Measurements from ENCODE around the gene CSAD. TPM values are rescaled to one million over a fixed set of nuclear protein-coding genes. Genes with fewer than 3 reads are reported as not detected.
A peak's percentile ranks its signal among the peaks of the same experiment; 100 is the strongest.

The CSAD gene
- total RNA-seq, 4 donors from 2014 or later, result 7.2 to 33.6 (median 19.2) TPM

GRCh38 chr12:53199700-53200099 lies 19.0 kb upstream of the CSAD start:
- no peak for DNase-seq (ENCODE audit: low spot score in 2 of 2)
- H3K4me3 ChIP-seq (ENCODE audit: low read depth, poor library complexity, severe bottlenecking), result no peak overlapping the region
- 90 to 96% methylated on average over 3 of the region's 3 CpGs for WGBS, 2 donors
- intact Hi-C loops (cut with DNase I; ENCODE audit: low total_unique reads), result loop anchor here (10.0 kb wide), 1 partner anchor 135 kb away; no protein-coding TSS in a partner anchor
- TF ChIP-seq POLR2A (IDR thresholded peaks at IDR 0.05) (no peak), CTCF (IDR thresholded peaks at IDR 0.05) (no peak)

- no peak overlapping the region for H3K4me3 ChIP-seq (ENCODE audit: low read depth, poor library complexity, severe bottlenecking)
- intact Hi-C loops (cut with DNase I; ENCODE audit: low total_unique reads), result loop anchor here (10.0 kb wide), 1 partner anchor 134 kb away; no protein-coding TSS in a partner anchor
- no peak for TF ChIP-seq CTCF (IDR thresholded peaks at IDR 0.05)
- no peak for TF ChIP-seq POLR2A (IDR thresholded peaks at IDR 0.05)
- WGBS, 2 donors, result 89 to 94% methylated on average over 5 of the region's 5 CpGs
- DNase-seq (ENCODE audit: low spot score in 2 of 2), result peak in 1 of 2 donors; percentile 82
Observed at GRCh38 chr12:53198486-53199110, 17.9 kb upstream of the CSAD start.

GRCh38 chr12:53197011-53197640 lies 16.4 kb upstream of the CSAD start:
- no peak for TF ChIP-seq POLR2A (IDR thresholded peaks at IDR 0.05)
- TF ChIP-seq CTCF (IDR thresholded peaks at IDR 0.05), result no peak
- intact Hi-C loops (cut with DNase I; ENCODE audit: low total_unique reads), result loop anchor here (10.0 kb wide), 1 partner anchor 132 kb away; no protein-coding TSS in a partner anchor
- peak in 1 of 2 donors; percentile 79 for DNase-seq (ENCODE audit: low spot score in 2 of 2)
- H3K4me3 ChIP-seq (ENCODE audit: low read depth, poor library complexity, severe bottlenecking), result no peak overlapping the region
- WGBS, 2 donors, result 80 to 88% methylated on average over 19 of the region's 19 CpGs

- no peak overlapping the region for H3K4me3 ChIP-seq (ENCODE audit: low read depth, poor library complexity, severe bottlenecking)
- DNase-seq (ENCODE audit: low spot score in 2 of 2), result peak in 1 of 2 donors; percentile 83
- 81 to 83% methylated on average over 14 of the region's 14 CpGs for WGBS, 2 donors
- intact Hi-C loops (cut with DNase I; ENCODE audit: low total_unique reads), result loop anchor here (10.0 kb wide), 1 partner anchor 132 kb away; no protein-coding TSS in a partner anchor
- TF ChIP-seq POLR2A (IDR thresholded peaks at IDR 0.05) (no peak), CTCF (IDR thresholded peaks at IDR 0.05) (no peak)
Observed at GRCh38 chr12:53196486-53196885, 15.8 kb upstream of the CSAD start.

GRCh38 chr12:53195516-53196420 lies 15.0 kb upstream of the CSAD start:
- 88 to 91% methylated on average over 10 of the region's 10 CpGs for WGBS, 2 donors
- no peak overlapping the region for H3K4me3 ChIP-seq (ENCODE audit: low read depth, poor library complexity, severe bottlenecking)
- TF ChIP-seq CTCF (IDR thresholded peaks at IDR 0.05) (no peak), POLR2A (IDR thresholded peaks at IDR 0.05) (no peak)
- DNase-seq (ENCODE audit: low spot score in 2 of 2), result peak in 1 of 2 donors; percentile 58
- intact Hi-C loops (cut with DNase I; ENCODE audit: low total_unique reads), result loop anchor here (10.0 kb wide), 1 partner anchor 131 kb away; no protein-coding TSS in a partner anchor
